Naive thymus-derived CD4-positive, alpha-beta T cell (primary cell): ENCODE measurements around the gene SLC6A3. TPM values are rescaled to one million over a fixed set of nuclear protein-coding genes. Genes with fewer than 3 reads are reported as not detected.
A peak's percentile ranks its signal among the peaks of the same experiment; 100 is the strongest.

Experiments
- ATAC-seq: fragments of 150-1000 bp; cut with Tn5 transposase; 2 replicates; pipeline ENCODE4 v1.10.0; 2021; ENCODE audit warnings: mild to moderate bottlenecking, moderate library complexity
- CTCF ChIA-PET: fragments of 350-600 bp; sonication (Branson Sonifier 250); formaldehyde crosslinking; loops from one replicate; lab custom pipeline; 2021; ENCODE audit warnings: antibody characterized with exemption; lab: Charles Lee
- POLR2A ChIA-PET: fragments of 350-600 bp; sonication (Branson Sonifier 250); formaldehyde crosslinking; loops from one replicate; lab custom pipeline; 2021; ENCODE audit warnings: antibody characterized with exemption, inconsistent platforms; lab: Charles Lee
- DNase-seq, 9 donors: peaks; one replicate each; pipeline versions ENCODE4 v3.0.0 to v3.0.0-alpha.2; 2020 to 2022; ENCODE audit warnings: mixed read lengths in 1 of 9
- H3K27ac ChIP-seq: one replicate; pipeline ENCODE4 v1.7.0; 2013; ENCODE audit warnings: mild to moderate bottlenecking, low read depth, low read length, moderate library complexity
- H3K27me3 ChIP-seq, 2 donors: one replicate each; pipeline ENCODE4 v1.7.0; 2013; ENCODE audit warnings: low read length in 2 of 2, mild to moderate bottlenecking in 2 of 2, moderate library complexity in 2 of 2; ENCODE audit not compliant: control insufficient read depth in 2 of 2, insufficient read depth in 2 of 2
- H3K36me3 ChIP-seq, 3 experiments: 1 replicate in 2 of 3; 2 replicates in 1 of 3; pipeline ENCODE4 v1.7.0; 2013; ENCODE audit warnings: low read length in 3 of 3, mild to moderate bottlenecking in 3 of 3, moderate library complexity in 1 of 3; ENCODE audit not compliant: insufficient read depth in 3 of 3, control insufficient read depth in 2 of 3
- H3K4me1 ChIP-seq, 2 donors: one replicate each; pipeline ENCODE4 v1.7.0; 2013; ENCODE audit warnings: low read length in 2 of 2, mild to moderate bottlenecking in 2 of 2, moderate library complexity in 1 of 2; ENCODE audit not compliant: control insufficient read depth in 2 of 2, insufficient read depth in 2 of 2
- H3K4me3 ChIP-seq: 2 replicates; pipeline ENCODE4 v1.7.0; 2013; ENCODE audit warnings: mild to moderate bottlenecking, low read length
- H3K9me3 ChIP-seq, 3 experiments: 1 replicate in 2 of 3; 2 replicates in 1 of 3; pipeline ENCODE4 v1.7.0; 2013; ENCODE audit warnings: low read length in 3 of 3; ENCODE audit not compliant: control insufficient read depth in 2 of 3
- H3K27ac Mint-ChIP-seq, 9 donors: one replicate each; pipeline ENCODE4 v1.8.0; 2020 to 2022; ENCODE audit warnings: mixed read lengths in 9 of 9, mild to moderate bottlenecking in 8 of 9, moderate library complexity in 5 of 9, inconsistent platforms in 2 of 9
- H3K27me3 Mint-ChIP-seq, 5 donors: one replicate each; pipeline ENCODE4 v1.8.0; 2021 to 2022; ENCODE audit warnings: mixed read lengths in 5 of 5, mild to moderate bottlenecking in 1 of 5
- H3K36me3 Mint-ChIP-seq, 5 donors: one replicate each; pipeline ENCODE4 v1.8.0; 2020 to 2022; ENCODE audit warnings: mixed read lengths in 5 of 5, mild to moderate bottlenecking in 3 of 5, inconsistent platforms in 1 of 5
- H3K4me1 Mint-ChIP-seq, 7 donors: one replicate each; pipeline ENCODE4 v1.8.0; 2020 to 2022; ENCODE audit warnings: mixed read lengths in 7 of 7, mild to moderate bottlenecking in 3 of 7, inconsistent platforms in 1 of 7
- H3K4me3 Mint-ChIP-seq, 10 donors: one replicate each; pipeline ENCODE4 v1.8.0; 2020 to 2022; ENCODE audit warnings: mild to moderate bottlenecking in 10 of 10, mixed read lengths in 10 of 10, moderate library complexity in 6 of 10, inconsistent platforms in 2 of 10
- H3K9me3 Mint-ChIP-seq, 11 donors: one replicate each; pipeline ENCODE4 v1.8.0; 2020 to 2022; ENCODE audit warnings: mixed read lengths in 11 of 11, mild to moderate bottlenecking in 4 of 11, inconsistent platforms in 1 of 11, moderate library complexity in 1 of 11
- intact Hi-C, 2 donors: fragments of 100-400 bp; cut with micrococcal nuclease; formaldehyde crosslinking; loops; one replicate each; pipeline ENCODE4 v1.15.1; 2023
- polyA plus RNA-seq, 2 donors: library from polyadenylated mRNA; unstranded; fragments of 300-500 nt; fragmentation: Illumina TruSeq; gene quantifications; one replicate each; pipeline ENCODE4 v1.2.3, GENCODE V29; 2021
- total RNA-seq, 6 experiments: library from RNA in 5 of 6; stranded (reverse) in 5 of 6; gene quantifications; 1 replicate in 5 of 6; 2 replicates in 1 of 6; pipeline ENCODE4 v1.2.3 and lab custom pipeline; 2021 to 2026

SLC6A3 gene
- total and polyA plus RNA-seq, 7 experiments from 2014 or later = 0.07 TPM; not detected in 6

DNA sequence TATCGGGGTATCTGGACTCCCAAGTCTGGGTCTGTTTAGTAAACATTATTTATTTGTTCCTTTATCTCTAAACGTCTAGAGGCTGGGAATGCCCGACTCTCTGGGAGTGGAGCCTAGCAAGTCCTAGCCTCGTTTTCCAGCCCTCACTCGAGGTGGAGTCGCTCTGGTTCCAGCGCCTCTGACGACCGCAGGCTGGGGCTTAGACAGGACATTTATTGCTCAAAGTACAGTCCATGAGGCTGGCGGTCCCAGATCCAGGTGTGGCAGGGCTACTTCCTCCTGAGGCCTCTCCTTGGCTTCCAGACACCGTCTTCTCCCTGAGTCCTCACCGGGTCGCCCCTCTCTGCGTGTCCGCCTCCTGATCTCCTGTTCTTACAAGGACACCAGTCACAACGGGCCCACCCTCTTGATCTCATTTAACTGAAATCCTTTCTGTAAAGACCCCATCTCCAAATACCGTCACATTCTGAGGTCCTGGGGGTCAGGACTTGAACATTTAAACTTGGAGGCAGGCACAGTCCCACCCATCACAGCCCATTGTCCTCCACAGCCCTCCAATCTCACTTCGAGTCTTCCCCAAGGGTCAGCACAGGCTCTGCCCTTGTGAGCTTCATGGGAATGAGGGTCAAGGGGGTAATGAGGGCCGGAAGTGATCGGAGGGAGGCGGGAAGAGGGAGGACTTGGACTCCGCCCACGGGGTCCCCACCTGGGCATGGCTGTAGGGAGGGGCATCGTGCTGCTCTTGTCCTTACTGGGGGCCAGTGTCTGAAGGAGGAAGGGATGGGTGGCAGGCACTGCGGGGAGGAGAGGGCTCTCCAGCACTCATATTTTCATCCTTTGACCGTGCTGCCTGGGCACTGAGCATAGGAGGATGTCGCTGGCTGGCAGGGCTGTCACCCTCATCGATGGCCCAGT is 88.1 kb downstream of the SLC6A3 start:
- ChIA-PET POLR2A (no interaction called here), CTCF (no interaction called here)
- Mint-ChIP-seq H3K36me3 (no peaks in the 10 kb centered on the region), H3K27me3 (peaks cover 0 to 10% (median 0%) of the 10 kb centered on the region in 5 donors), H3K9me3 (no peaks in the 10 kb centered on the region), H3K27ac (no peak overlapping the region), H3K4me1 (no peaks in the 10 kb centered on the region), H3K4me3 (no peak overlapping the region)
- no peaks in the 10 kb centered on the region for H3K27me3 ChIP-seq
- H3K4me3 ChIP-seq = no peak overlapping the region
- H3K4me1 ChIP-seq = no peaks in the 10 kb centered on the region
- DNase-seq (no peak), ATAC-seq (no peak)
- H3K27ac ChIP-seq = no peak overlapping the region
- no peaks in the 10 kb centered on the region for H3K36me3 ChIP-seq
- intact Hi-C loops = no loop called here
- H3K9me3 ChIP-seq = no peaks in the 10 kb centered on the region

- Histone ChIP-seq H3K27ac (no peak overlapping the region), H3K27me3 (no peaks in the 10 kb centered on the region), H3K36me3 (no peaks in the 10 kb centered on the region), H3K4me3 (no peak overlapping the region), H3K9me3 (no peaks in the 10 kb centered on the region), H3K4me1 (no peaks in the 10 kb centered on the region)
- intact Hi-C loops = no loop called here
- ChIA-PET CTCF (no interaction called here), POLR2A (interaction anchor here (0.6 kb wide), 1 partner anchor 466 kb away, joined by 4 read pairs; no protein-coding TSS in a partner anchor)
- ATAC-seq = no peak
- H3K27ac Mint-ChIP-seq = no peak overlapping the region
- H3K4me3 Mint-ChIP-seq = no peak overlapping the region
- no peaks in the 10 kb centered on the region for H3K9me3 Mint-ChIP-seq
- DNase-seq = no peak
- no peaks in the 10 kb centered on the region for H3K4me1 Mint-ChIP-seq
- no peaks in the 10 kb centered on the region for H3K36me3 Mint-ChIP-seq
- H3K27me3 Mint-ChIP-seq = peaks cover 0 to 13% (median 0%) of the 10 kb centered on the region in 5 donors
Observed at GRCh38 chr5:1354576-1354975, 90.7 kb downstream of the SLC6A3 start.

- no peak overlapping the region for H3K27ac Mint-ChIP-seq
- no peak for ATAC-seq
- H3K27me3 ChIP-seq = no peaks in the 10 kb centered on the region
Observed at GRCh38 chr5:1352231-1353219, 92.7 kb downstream of the SLC6A3 start.

GRCh38 chr5:1351156-1351555 is 94.1 kb downstream of the SLC6A3 start:
- Histone ChIP-seq H3K9me3 (no peaks in the 10 kb centered on the region), H3K36me3 (no peaks in the 10 kb centered on the region), H3K4me3 (no peak overlapping the region), H3K4me1 (no peaks in the 10 kb centered on the region), H3K27me3 (no peaks in the 10 kb centered on the region), H3K27ac (no peak overlapping the region)
- POLR2A ChIA-PET = interaction anchor here (1.0 kb wide), 1 partner anchor 35 kb away, joined by 3 read pairs; no protein-coding TSS in a partner anchor
- peaks cover 2 to 10% (median 2%) of the 10 kb centered on the region in 7 donors for H3K4me1 Mint-ChIP-seq
- H3K9me3 Mint-ChIP-seq = no peaks in the 10 kb centered on the region
- no peaks in the 10 kb centered on the region for H3K36me3 Mint-ChIP-seq
- no peak overlapping the region for H3K27ac Mint-ChIP-seq
- H3K27me3 Mint-ChIP-seq = peaks cover 0 to 13% (median 0%) of the 10 kb centered on the region in 5 donors
- DNase-seq (no peak), ATAC-seq (no peak)
- CTCF ChIA-PET = no interaction called here
- intact Hi-C loops = no loop called here
- no peak overlapping the region for H3K4me3 Mint-ChIP-seq

More at GRCh38 chr5:1352231-1353219, 92.7 kb downstream of the SLC6A3 start:
- H3K4me3 ChIP-seq = no peak overlapping the region
- Mint-ChIP-seq H3K36me3 (no peaks in the 10 kb centered on the region), H3K27me3 (peaks cover 0 to 13% (median 0%) of the 10 kb centered on the region in 5 donors), H3K4me1 (no peaks in the 10 kb centered on the region), H3K4me3 (no peak overlapping the region), H3K9me3 (no peaks in the 10 kb centered on the region)
- no peaks in the 10 kb centered on the region for H3K4me1 ChIP-seq
- DNase-seq = no peak
- H3K27ac ChIP-seq = no peak overlapping the region
- ChIA-PET CTCF (interaction anchor here (0.6 kb wide), 1 partner anchor 103 kb away, joined by 3 read pairs; no protein-coding TSS in a partner anchor), POLR2A (interaction anchor here (0.9 kb wide), 1 partner anchor 17 kb away, joined by 3 read pairs; no protein-coding TSS in a partner anchor)
- intact Hi-C loops = no loop called here
- no peaks in the 10 kb centered on the region for H3K36me3 ChIP-seq
- no peaks in the 10 kb centered on the region for H3K9me3 ChIP-seq

GRCh38 chr5:1349246-1349645 is 96.0 kb downstream of the SLC6A3 start:
- intact Hi-C loops = loop anchor here (1.0 to 10.0 kb wide), 4 partner anchors 94 to 456 kb away; partner anchors contain the start of genes LPCAT1 (in 1 of the 2) and NDUFS6 (in 1 of the 2)
- ChIA-PET CTCF (no interaction called here), POLR2A (no interaction called here)
- H3K27ac Mint-ChIP-seq = peak overlapping the region in 2 of 9 donors; percentile 38 to 85
- no peaks in the 10 kb centered on the region for H3K36me3 Mint-ChIP-seq
- peak overlapping the region in 1 of 10 donors; percentile 21 for H3K4me3 Mint-ChIP-seq
- peaks cover 5 to 17% (median 10%) of the 10 kb centered on the region in 7 donors for H3K4me1 Mint-ChIP-seq
- Histone ChIP-seq H3K27ac (no peak overlapping the region), H3K9me3 (no peaks in the 10 kb centered on the region), H3K4me1 (peaks cover 6 to 7% of the 10 kb centered on the region in 2 donors), H3K36me3 (no peaks in the 10 kb centered on the region), H3K27me3 (no peaks in the 10 kb centered on the region), H3K4me3 (no peak overlapping the region)
- H3K27me3 Mint-ChIP-seq = peaks cover 0 to 12% (median 0%) of the 10 kb centered on the region in 5 donors
- DNase-seq = no peak
- no peaks in the 10 kb centered on the region for H3K9me3 Mint-ChIP-seq
- ATAC-seq = no peak

- Histone ChIP-seq H3K27ac (no peak overlapping the region), H3K9me3 (no peaks in the 10 kb centered on the region), H3K27me3 (no peaks in the 10 kb centered on the region), H3K4me3 (no peak overlapping the region), H3K4me1 (peaks cover 6 to 10% of the 10 kb centered on the region in 2 donors), H3K36me3 (no peaks in the 10 kb centered on the region)
- Mint-ChIP-seq H3K4me1 (peaks cover 8 to 20% (median 13%) of the 10 kb centered on the region in 7 donors), H3K4me3 (no peak overlapping the region), H3K36me3 (peaks cover 0 to 3% (median 3%) of the 10 kb centered on the region in 5 donors), H3K27ac (peak overlapping the region in 1 of 9 donors; percentile 85), H3K9me3 (no peaks in the 10 kb centered on the region), H3K27me3 (peaks cover 0 to 11% (median 0%) of the 10 kb centered on the region in 5 donors)
- POLR2A ChIA-PET = no interaction called here
- ATAC-seq (no peak), DNase-seq (no peak)
- CTCF ChIA-PET = no interaction called here
- intact Hi-C loops = loop anchor here (1.0 to 10.0 kb wide), 4 partner anchors 94 to 456 kb away; partner anchors contain the start of genes LPCAT1 (in 1 of the 2) and NDUFS6 (in 1 of the 2)
Observed at GRCh38 chr5:1348986-1349245, 96.3 kb downstream of the SLC6A3 start.
